HEK293T (cell line): ENCODE measurements around the gene HOXA9.

Source experiments
- ARNT ChIP-seq: fragments of 450-650 bp; IDR thresholded peaks from 2 replicates; pipeline ENCODE4 v1.6.1; 2017; ENCODE audit warnings: mild to moderate bottlenecking
- BHLHE40 ChIP-seq: fragments of 450-650 bp; IDR thresholded peaks from 2 replicates; pipeline ENCODE4 v1.6.1; 2016; ENCODE audit warnings: mild to moderate bottlenecking, moderate library complexity, borderline replicate concordance
- FOXM1 ChIP-seq: fragments of 450-650 bp; IDR thresholded peaks from 2 replicates; pipeline ENCODE4 v1.6.1; 2017; ENCODE audit warnings: mild to moderate bottlenecking, borderline replicate concordance
- L3MBTL2 ChIP-seq: fragments of 450-650 bp; conservative IDR thresholded peaks from 2 replicates; pipeline ENCODE4 v1.6.1; 2016; ENCODE audit warnings: mild to moderate bottlenecking
- NFRKB ChIP-seq: fragments of 450-650 bp; IDR thresholded peaks from 2 replicates; pipeline ENCODE4 v1.6.1; 2016; ENCODE audit warnings: mild to moderate bottlenecking, moderate library complexity
- SP1 ChIP-seq: fragments of 450-650 bp; IDR thresholded peaks from 2 replicates; pipeline ENCODE4 v1.6.1; 2017
- SUZ12 ChIP-seq: fragments of 450-650 bp; IDR thresholded peaks from 2 replicates; pipeline ENCODE4 v1.6.1; 2016; ENCODE audit warnings: mild to moderate bottlenecking
- TARDBP ChIP-seq: fragments of 450-650 bp; IDR thresholded peaks from 2 replicates; pipeline ENCODE4 v1.6.1; 2016
- ZNF384 ChIP-seq: fragments of 450-650 bp; IDR thresholded peaks from 2 replicates; pipeline ENCODE4 v1.6.1; 2016
- TF ChIP-seq, protein P1 (sequence below): fragments of 450-650 bp; IDR thresholded peaks from 2 replicates; pipeline ENCODE4 v1.6.1; 2016

DNA sequence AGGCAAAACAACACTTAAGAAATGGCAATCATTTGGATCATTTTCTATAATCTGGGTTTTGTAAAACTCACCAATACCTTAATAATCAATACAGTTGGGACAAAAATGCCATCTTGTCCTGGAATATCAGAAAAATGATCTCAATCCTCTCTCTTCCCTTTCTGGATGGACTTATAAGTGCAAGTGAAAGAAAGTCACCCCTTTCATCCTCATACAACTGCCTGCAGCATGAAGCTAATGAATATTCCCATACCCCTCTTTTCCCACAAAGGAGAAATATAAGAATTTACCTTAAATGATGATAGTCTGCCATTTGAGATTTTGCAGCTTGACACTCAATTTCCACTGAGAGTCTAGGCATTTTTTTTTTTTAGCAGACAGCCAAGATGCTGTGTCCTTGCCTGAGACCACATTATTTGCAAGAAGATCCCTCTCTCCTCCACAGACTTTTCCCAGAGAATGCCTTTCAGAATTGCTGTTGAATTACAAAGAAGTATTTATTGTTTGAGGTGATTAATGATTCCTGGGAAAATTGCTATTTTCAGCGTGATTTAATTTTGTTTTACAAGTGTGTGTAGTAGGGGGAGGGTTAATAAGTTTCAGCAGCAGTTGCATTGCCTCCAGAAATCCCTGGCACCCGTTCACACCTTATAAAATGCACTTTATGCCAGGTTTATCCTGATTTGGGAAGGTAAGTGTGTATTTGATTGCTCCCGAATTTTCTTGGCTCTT lies 38.6 kb downstream of the HOXA9 start:
- no peak for TF ChIP-seq FOXM1
- TF ChIP-seq SUZ12, result no peak
- TF ChIP-seq ZNF384, result no peak; the same call in 1 of the 2 replicates
- TF ChIP-seq BHLHE40, result no peak
- no peak for TF ChIP-seq NFRKB
- TF ChIP-seq, protein P1, sequence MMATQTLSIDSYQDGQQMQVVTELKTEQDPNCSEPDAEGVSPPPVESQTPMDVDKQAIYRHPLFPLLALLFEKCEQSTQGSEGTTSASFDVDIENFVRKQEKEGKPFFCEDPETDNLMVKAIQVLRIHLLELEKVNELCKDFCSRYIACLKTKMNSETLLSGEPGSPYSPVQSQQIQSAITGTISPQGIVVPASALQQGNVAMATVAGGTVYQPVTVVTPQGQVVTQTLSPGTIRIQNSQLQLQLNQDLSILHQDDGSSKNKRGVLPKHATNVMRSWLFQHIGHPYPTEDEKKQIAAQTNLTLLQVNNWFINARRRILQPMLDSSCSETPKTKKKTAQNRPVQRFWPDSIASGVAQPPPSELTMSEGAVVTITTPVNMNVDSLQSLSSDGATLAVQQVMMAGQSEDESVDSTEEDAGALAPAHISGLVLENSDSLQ, result no peak
- TF ChIP-seq SP1, result no peak
- TF ChIP-seq L3MBTL2, result no peak
- no peak for TF ChIP-seq ARNT
- TF ChIP-seq TARDBP, result no peak
